ENCODE results near the gene CNBP. TPM values are rescaled to one million over a fixed set of nuclear protein-coding genes. Genes with fewer than 3 reads are reported as not detected.

The CNBP gene

GRCh38 chr3:129119365-129120100 lies 64.2 kb downstream of the CNBP start:
- H2AK5ac ChIP-seq (ENCODE audit: low read length) = no peak overlapping the region
- peaks cover 18% of the 10 kb centered on the region for H3K79me1 ChIP-seq (ENCODE audit: low read length)
- peak overlapping the region; percentile 87 for H3K56ac ChIP-seq (ENCODE audit: low read length)
- no peaks in the 10 kb centered on the region for H3K27me3 ChIP-seq (ENCODE audit: insufficient read depth, low read length, poor library complexity)
- no peaks in the 10 kb centered on the region for H3K36me3 ChIP-seq (ENCODE audit: control insufficient read depth, insufficient read depth, low read length)
- H3K18ac ChIP-seq (ENCODE audit: low read length) = peak overlapping the region; percentile 33
- H3K4me1 ChIP-seq (ENCODE audit: control insufficient read depth, low read depth, low read length) = peaks cover 12% of the 10 kb centered on the region
- no peak overlapping the region for H3K27ac ChIP-seq (ENCODE audit: low read depth, low read length)
- peak overlapping the region; percentile 92 for H3K9ac ChIP-seq (ENCODE audit: low read length)
- peak overlapping the region; percentile 92 for H3K4me2 ChIP-seq (ENCODE audit: low read length)
- H2BK120ac ChIP-seq (ENCODE audit: low read depth, low read length) = no peak overlapping the region
- no peak overlapping the region for H3K4ac ChIP-seq (ENCODE audit: low read depth, low read length)
- no peak overlapping the region for H4K8ac ChIP-seq (ENCODE audit: low read depth, low read length)
- no CpG with 5 or more reads among the region's 13 CpGs for WGBS (ENCODE audit: extremely low coverage, insufficient coverage, low lambda C conversion rate)
- no peak overlapping the region for H2BK5ac ChIP-seq (ENCODE audit: low read length)
- no peak overlapping the region for H2BK15ac ChIP-seq (replicated peaks; ENCODE audit: low read depth)
- DNase-seq = no peak
- H4K5ac ChIP-seq (ENCODE audit: low read length) = no peak overlapping the region
- H3K79me2 ChIP-seq (ENCODE audit: control insufficient read depth, insufficient read depth, low read length) = peaks cover 38% of the 10 kb centered on the region
- no peak overlapping the region for H3K23ac ChIP-seq (ENCODE audit: low read length)
- H3K4me3 ChIP-seq (ENCODE audit: low read length) = no peak overlapping the region

GRCh38 chr3:129118745-129119144 lies 65.0 kb downstream of the CNBP start:
- Histone ChIP-seq H3K27ac (ENCODE audit: low read depth, low read length) (no peak overlapping the region), H3K79me2 (ENCODE audit: control insufficient read depth, insufficient read depth, low read length) (peaks cover 42% of the 10 kb centered on the region), H3K4ac (ENCODE audit: low read depth, low read length) (no peak overlapping the region), H3K4me2 (ENCODE audit: low read length) (no peak overlapping the region), H2BK15ac (replicated peaks; ENCODE audit: low read depth) (no peak overlapping the region), H2BK120ac (ENCODE audit: low read depth, low read length) (no peak overlapping the region), H3K4me3 (ENCODE audit: low read length) (no peak overlapping the region), H3K27me3 (ENCODE audit: insufficient read depth, low read length, poor library complexity) (no peaks in the 10 kb centered on the region), H3K18ac (ENCODE audit: low read length) (no peak overlapping the region), H4K5ac (ENCODE audit: low read length) (no peak overlapping the region), H2AK5ac (ENCODE audit: low read length) (no peak overlapping the region), H3K36me3 (ENCODE audit: control insufficient read depth, insufficient read depth, low read length) (no peaks in the 10 kb centered on the region), H2BK5ac (ENCODE audit: low read length) (no peak overlapping the region), H4K8ac (ENCODE audit: low read depth, low read length) (no peak overlapping the region), H3K9ac (ENCODE audit: low read length) (peak overlapping the region; percentile 92), H3K4me1 (ENCODE audit: control insufficient read depth, low read depth, low read length) (peaks cover 14% of the 10 kb centered on the region), H3K23ac (ENCODE audit: low read length) (no peak overlapping the region), H3K79me1 (ENCODE audit: low read length) (peaks cover 24% of the 10 kb centered on the region), H3K56ac (ENCODE audit: low read length) (peak overlapping the region; percentile 87)
- WGBS (ENCODE audit: extremely low coverage, insufficient coverage, low lambda C conversion rate) = no CpG with 5 or more reads among the region's 5 CpGs
- no peak for DNase-seq

Small RNA genes lying within 50 kb of the gene (small RNA-seq; reads per million reads assigned to genes)
- not detected for gene RPS27P12 (ENCODE audit: insufficient read depth)
